GM18870 (cell line): ENCODE measurements around the gene NEURL1.

Experiments used
- ATAC-seq: cut with Tn5 transposase; IDR thresholded peaks from one replicate; pipeline ENCODE4 v1.9.1; 2021; ENCODE audit warnings: moderate library complexity; ENCODE audit not compliant: unreplicated experiment

NEURL1 gene

GRCh38 chr10:103640436-103641181, 147.1 kb downstream of the NEURL1 start:
- ATAC-seq = no peak

GRCh38 chr10:103641326-103641725, 147.8 kb downstream of the NEURL1 start:
- ATAC-seq = no peak
